K562 (cell line): ENCODE measurements around the gene ADORA2B. TPM values are rescaled to one million over a fixed set of nuclear protein-coding genes. Genes with fewer than 3 reads are reported as not detected.

Experiments used
- ATAC-seq: fragments of 200-7000 bp; cut with Tn5 transposase; 3 replicates; pipeline ENCODE4 v1.9.1; 2020; ENCODE audit warnings: moderate library complexity
- BruUV-seq: library from RNA; stranded (reverse); fragments of 400-500 nt; replicated peaks from 2 replicates; lab custom pipeline; 2021; lab: Mats Ljungman, UMichigan
- CTCF ChIA-PET: fragments of 300-600 bp; formaldehyde crosslinking; extraction: SDS; loops from one replicate; lab custom pipeline; 2021; ENCODE audit warnings: low intra/inter-chr PET ratio; lab: Yijun Ruan, JAX
- POLR2A ChIA-PET: fragments of 300-600, 350-650 bp; sonication (Branson Sonifier 250); formaldehyde crosslinking; extraction: SDS; loops from one replicate; lab custom pipeline; 2021; ENCODE audit warnings: antibody characterized with exemption, inconsistent platforms; lab: Yijun Ruan, JAX
- DNase-seq, 4 experiments: peaks; one replicate each; pipeline versions ENCODE4 v3.0.0 to v3.0.0-alpha.2; 2011 to 2018; ENCODE audit warnings: low spot score in 3 of 4, mixed read lengths in 3 of 4; ENCODE audit errors: extremely low read depth in 1 of 4
- FAIRE-seq: peaks from 2 replicates; lab custom pipeline; 2011; peaks lifted over from hg19 to GRCh38; lab: Jason Lieb, UNC
- H2AFZ ChIP-seq: 2 replicates; pipeline ENCODE4 v1.6.0; 2011; ENCODE audit warnings: low read depth, low read length, control low read depth, inconsistent platforms
- H3K27ac ChIP-seq: fragments of 200-600 bp; 3 replicates; pipeline ENCODE4 v1.8.0; 2011; ENCODE audit warnings: low read depth, mild to moderate bottlenecking, control low read depth, inconsistent platforms, low read length, moderate library complexity, mixed read lengths; ENCODE audit errors: extremely low read depth
- H3K27me3 ChIP-seq, 2 experiments: fragments of 300-600 bp in 1 of 2; 2 replicates in 1 of 2; 3 replicates in 1 of 2; pipeline versions ENCODE4 v1.6.0 to v1.8.0; 2011; ENCODE audit warnings: inconsistent platforms in 2 of 2, low read length in 2 of 2, mild to moderate bottlenecking in 1 of 2, mixed read lengths in 1 of 2, moderate library complexity in 1 of 2; ENCODE audit not compliant: control insufficient read depth in 2 of 2, insufficient read depth in 2 of 2
- H3K36me3 ChIP-seq: fragments of 300-600 bp; 3 replicates; pipeline ENCODE4 v1.8.0; 2011; ENCODE audit warnings: mild to moderate bottlenecking, low read length, inconsistent platforms; ENCODE audit not compliant: control insufficient read depth, insufficient read depth
- H3K4me1 ChIP-seq, 2 experiments: fragments of 200-600 bp in 1 of 2; replicated peaks in 1 of 2; 2 replicates in 1 of 2; 3 replicates in 1 of 2; pipeline versions ENCODE4 v1.5.1 to v1.8.0; 2011; ENCODE audit warnings: inconsistent platforms in 2 of 2, low read length in 2 of 2, mild to moderate bottlenecking in 1 of 2, mixed read lengths in 1 of 2, moderate library complexity in 1 of 2; ENCODE audit not compliant: control insufficient read depth in 2 of 2, insufficient read depth in 2 of 2
- H3K4me2 ChIP-seq: 2 replicates; pipeline ENCODE4 v1.6.1; 2011; ENCODE audit warnings: low read length, control low read depth, inconsistent platforms, mixed read lengths; ENCODE audit not compliant: insufficient read depth
- H3K4me3 ChIP-seq: fragments of 200-600 bp; sonication (generic), shearing (Covaris generic); 2 replicates; pipeline ENCODE4 v1.5.1; 2016; ENCODE audit warnings: control low read depth, inconsistent platforms
- H3K79me2 ChIP-seq: fragments of 200-600 bp; 3 replicates; pipeline ENCODE4 v1.8.0; 2011; ENCODE audit warnings: low read length, inconsistent platforms; ENCODE audit not compliant: control insufficient read depth, insufficient read depth
- H3K9ac ChIP-seq, 2 experiments: 2 replicates each; pipeline versions ENCODE4 v1.6.0 to v1.6.1; 2011; ENCODE audit warnings: low read depth in 2 of 2, low read length in 2 of 2, control low read depth in 1 of 2, inconsistent platforms in 1 of 2, mild to moderate bottlenecking in 1 of 2, mixed read lengths in 1 of 2; ENCODE audit not compliant: insufficient read depth in 1 of 2
- H3K9me1 ChIP-seq: one replicate; pipeline ENCODE4 v1.6.0; 2011; ENCODE audit warnings: inconsistent platforms, mild to moderate bottlenecking, low read length, moderate library complexity; ENCODE audit not compliant: control insufficient read depth, insufficient read depth
- H3K9me3 ChIP-seq: replicated peaks from 2 replicates; pipeline ENCODE4 v1.5.1; 2011; ENCODE audit warnings: low read depth, low read length, inconsistent platforms; ENCODE audit not compliant: control insufficient read depth, insufficient read depth
- H4K20me1 ChIP-seq: replicated peaks from 2 replicates; pipeline ENCODE4 v1.6.1; 2011; ENCODE audit warnings: low read length, inconsistent platforms, mixed read lengths; ENCODE audit not compliant: control insufficient read depth, insufficient read depth
- NFATC3 ChIP-seq: fragments of 450-650 bp; IDR thresholded peaks from 2 replicates; pipeline ENCODE4 v1.6.1; 2017; ENCODE audit warnings: mild to moderate bottlenecking
- POLR2AphosphoS5 ChIP-seq: IDR thresholded peaks from 2 replicates; pipeline ENCODE4 v1.6.1; 2011; ENCODE audit warnings: mild to moderate bottlenecking, low read depth, low read length, moderate library complexity; ENCODE audit not compliant: control insufficient read depth, insufficient read depth
- SIN3B ChIP-seq: fragments of 450-650 bp; IDR thresholded peaks from 2 replicates; pipeline ENCODE4 v1.6.1; 2017; ENCODE audit warnings: low read depth, mild to moderate bottlenecking, moderate library complexity
- ZNF277 ChIP-seq: fragments of 250-450 bp; sonication (Bioruptor Pico); IDR thresholded peaks from 2 replicates; pipeline ENCODE4 v1.8.0; 2022; ENCODE audit warnings: inconsistent platforms, mild to moderate bottlenecking, moderate library complexity, borderline replicate concordance
- WGBS: fragments of 100-300 bp; shearing (Covaris generic); methylation state at CpG from one replicate; pipeline ENCODE4 v1.1.6; 2016; ENCODE audit warnings: low coverage, mixed read lengths; ENCODE audit not compliant: insufficient coverage; ENCODE audit errors: missing lambda C conversion rate; 5-methylcytosine and 5-hydroxymethylcytosine counted together
- in situ Hi-C: fragments of 300-500 bp; cut with MboI; formaldehyde crosslinking; loops from 4 replicates; pipeline ENCODE4 v1.15.0; 2018; ENCODE audit warnings: inconsistent platforms, mixed read lengths
- intact Hi-C: fragments of 100-400 bp; cut with micrococcal nuclease; formaldehyde crosslinking; loops from 2 replicates; pipeline ENCODE4 v1.14.2; 2022
- polyA plus RNA-seq, 8 experiments: library from polyadenylated mRNA; depleted of rRNA in 4 of 8; stranded (reverse) in 5 of 8; unstranded in 3 of 8; fragments of >200 nt; fragmentation: Nextera tagmentation in 2 of 8; fragmentation: Illumina TruSeq in 1 of 8; extraction: Ambion mirVana in 2 of 8; extraction: Trizol in 1 of 8; gene quantifications; 2 replicates each; pipeline versions ENCODE4 v1.2.1 to v1.2.3, GENCODE V29; 2011 to 2014; ENCODE audit warnings: inconsistent platforms in 1 of 8, missing spikeins in 1 of 8
- total RNA-seq, 7 experiments: library from RNA; depleted of rRNA in 6 of 7; stranded (reverse); fragments of >200 nt in 6 of 7; fragmentation: Illumina TruSeq in 2 of 7; extraction: Trizol in 2 of 7; gene quantifications; 2 replicates each; pipeline versions ENCODE4 v1.2.1 to v1.2.3, GENCODE V29; 2011 to 2021; ENCODE audit warnings: low replicate concordance in 1 of 7
- TF ChIP-seq, protein P1 (sequence below): fragments of 450-650 bp; conservative IDR thresholded peaks from 2 replicates; pipeline ENCODE4 v1.6.1; 2016; ENCODE audit warnings: missing genetic modification characterization, low read depth, mild to moderate bottlenecking, control low read depth, missing compliant biosample characterization

ADORA2B gene
- total and polyA plus RNA-seq, 9 of the 15 experiments (the other 6 are each of a cell fraction or from before 2014, with no cell fraction given): 6.4 to 16.6 (median 10.5) TPM

DNA sequence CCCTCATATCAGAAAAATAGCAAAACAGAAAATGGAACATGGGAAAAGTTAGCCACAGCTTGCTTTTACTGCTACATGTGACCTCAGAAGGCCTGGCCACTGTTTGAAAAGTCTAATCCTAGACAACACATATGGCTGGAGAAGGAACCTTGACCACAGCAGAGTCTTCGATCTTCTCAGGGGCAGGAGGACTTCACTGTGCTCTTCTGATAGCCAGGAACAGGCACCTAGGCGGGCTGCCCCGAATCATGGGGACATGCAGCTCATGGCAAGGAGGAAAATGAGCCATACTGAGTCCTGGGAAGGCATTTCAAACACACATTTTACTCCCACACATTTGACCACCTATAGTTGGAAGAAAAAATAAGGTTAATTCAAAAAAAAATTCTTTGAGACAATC lies 31.1 kb upstream of the ADORA2B start (continued):
- TF ChIP-seq NFATC3 (no peak), ZNF277 (CRISPR knock-in tag) (no peak), POLR2AphosphoS5 (no peak)
- TF ChIP-seq, protein P1, sequence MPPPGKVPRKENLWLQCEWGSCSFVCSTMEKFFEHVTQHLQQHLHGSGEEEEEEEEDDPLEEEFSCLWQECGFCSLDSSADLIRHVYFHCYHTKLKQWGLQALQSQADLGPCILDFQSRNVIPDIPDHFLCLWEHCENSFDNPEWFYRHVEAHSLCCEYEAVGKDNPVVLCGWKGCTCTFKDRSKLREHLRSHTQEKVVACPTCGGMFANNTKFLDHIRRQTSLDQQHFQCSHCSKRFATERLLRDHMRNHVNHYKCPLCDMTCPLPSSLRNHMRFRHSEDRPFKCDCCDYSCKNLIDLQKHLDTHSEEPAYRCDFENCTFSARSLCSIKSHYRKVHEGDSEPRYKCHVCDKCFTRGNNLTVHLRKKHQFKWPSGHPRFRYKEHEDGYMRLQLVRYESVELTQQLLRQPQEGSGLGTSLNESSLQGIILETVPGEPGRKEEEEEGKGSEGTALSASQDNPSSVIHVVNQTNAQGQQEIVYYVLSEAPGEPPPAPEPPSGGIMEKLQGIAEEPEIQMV: no peak

GRCh38 chr17:15914400-15915170 lies 30.3 kb upstream of the ADORA2B start:
- no peak for DNase-seq
- Histone ChIP-seq H3K9me1 (no peaks in the 10 kb centered on the region), H3K79me2 (no peaks in the 10 kb centered on the region), H3K4me1 (peaks cover 4 to 16% of the 10 kb centered on the region in 2 experiments; a peak in 3 of 5 replicates), H3K36me3 (no peaks in the 10 kb centered on the region), H3K27me3 (no peaks in the 10 kb centered on the region), H4K20me1 (no peaks in the 10 kb centered on the region), H3K4me3 (no peak overlapping the region), H3K4me2 (no peak overlapping the region), H3K27ac (no peak overlapping the region), H3K9me3 (no peaks in the 10 kb centered on the region), H2AFZ (no peak overlapping the region), H3K9ac (no peak overlapping the region)
- intact Hi-C loops (no loop called here), in situ Hi-C loops (no loop called here)
- no TSS peak for BruUV-seq
- ChIA-PET CTCF (no interaction called here), POLR2A (interaction anchor here (0.6 to 1.4 kb wide), 2 partner anchors 30 to 1591 kb away, joined by 3 to 4 read pairs; partner anchors contain the start of gene ADORA2B)
- FAIRE-seq: no peak
- ATAC-seq: no peak
- TF ChIP-seq SIN3B: no peak
- 32% methylated on average over 5 of the region's 6 CpGs for WGBS
